HEK293T (cell line): ENCODE results near the gene NPC1L1.

Experiments used
- CTCF ChIA-PET: fragments of 350-600 bp; formaldehyde crosslinking; extraction: SDS; loops from one replicate; lab custom pipeline; 2021; ENCODE audit warnings: antibody characterized with exemption, inconsistent platforms; lab: Yijun Ruan, JAX
- POLR2A ChIA-PET: fragments of 350-600 bp; formaldehyde crosslinking; extraction: SDS; loops from one replicate; lab custom pipeline; 2020; ENCODE audit warnings: antibody characterized with exemption, inconsistent platforms; lab: Yijun Ruan, JAX
- DNase-seq: peaks from one replicate; pipeline ENCODE4 v3.0.0; 2012; ENCODE audit warnings: mixed read lengths; ENCODE audit errors: extremely low spot score
- ARNT ChIP-seq: fragments of 450-650 bp; IDR thresholded peaks from 2 replicates; pipeline ENCODE4 v1.6.1; 2017; ENCODE audit warnings: mild to moderate bottlenecking
- BHLHE40 ChIP-seq: fragments of 450-650 bp; IDR thresholded peaks from 2 replicates; pipeline ENCODE4 v1.6.1; 2016; ENCODE audit warnings: mild to moderate bottlenecking, moderate library complexity, borderline replicate concordance
- CTBP1 ChIP-seq: fragments of 450-650 bp; IDR thresholded peaks from 2 replicates; pipeline ENCODE4 v1.6.1; 2016; ENCODE audit warnings: borderline replicate concordance
- ELF4 ChIP-seq: fragments of 450-650 bp; IDR thresholded peaks from 2 replicates; pipeline ENCODE4 v1.6.1; 2017; ENCODE audit warnings: antibody characterized with exemption
- FOXA1 ChIP-seq: fragments of 450-650 bp; IDR thresholded peaks from 2 replicates; pipeline ENCODE4 v1.6.1; 2016; ENCODE audit warnings: mild to moderate bottlenecking
- FOXK2 ChIP-seq: fragments of 450-650 bp; IDR thresholded peaks from 2 replicates; pipeline ENCODE4 v1.6.1; 2016; ENCODE audit warnings: mild to moderate bottlenecking
- FOXM1 ChIP-seq: fragments of 450-650 bp; IDR thresholded peaks from 2 replicates; pipeline ENCODE4 v1.6.1; 2017; ENCODE audit warnings: mild to moderate bottlenecking, borderline replicate concordance
- HDGF ChIP-seq: fragments of 450-650 bp; IDR thresholded peaks from 2 replicates; pipeline ENCODE4 v1.6.1; 2017; ENCODE audit warnings: antibody characterized with exemption, borderline replicate concordance
- L3MBTL2 ChIP-seq: fragments of 450-650 bp; conservative IDR thresholded peaks from 2 replicates; pipeline ENCODE4 v1.6.1; 2016; ENCODE audit warnings: mild to moderate bottlenecking
- LEF1 ChIP-seq: fragments of 450-650 bp; IDR thresholded peaks from 2 replicates; pipeline ENCODE4 v1.6.1; 2017; ENCODE audit warnings: mild to moderate bottlenecking, borderline replicate concordance
- NFRKB ChIP-seq: fragments of 450-650 bp; IDR thresholded peaks from 2 replicates; pipeline ENCODE4 v1.6.1; 2016; ENCODE audit warnings: mild to moderate bottlenecking, moderate library complexity
- PKNOX1 ChIP-seq: fragments of 450-650 bp; IDR thresholded peaks from 2 replicates; pipeline ENCODE4 v1.6.1; 2016
- SP1 ChIP-seq: fragments of 450-650 bp; IDR thresholded peaks from 2 replicates; pipeline ENCODE4 v1.6.1; 2017
- SUZ12 ChIP-seq: fragments of 450-650 bp; IDR thresholded peaks from 2 replicates; pipeline ENCODE4 v1.6.1; 2016; ENCODE audit warnings: mild to moderate bottlenecking
- TARDBP ChIP-seq: fragments of 450-650 bp; IDR thresholded peaks from 2 replicates; pipeline ENCODE4 v1.6.1; 2016
- ZNF384 ChIP-seq: fragments of 450-650 bp; IDR thresholded peaks from 2 replicates; pipeline ENCODE4 v1.6.1; 2016

Gene NPC1L1

DNA sequence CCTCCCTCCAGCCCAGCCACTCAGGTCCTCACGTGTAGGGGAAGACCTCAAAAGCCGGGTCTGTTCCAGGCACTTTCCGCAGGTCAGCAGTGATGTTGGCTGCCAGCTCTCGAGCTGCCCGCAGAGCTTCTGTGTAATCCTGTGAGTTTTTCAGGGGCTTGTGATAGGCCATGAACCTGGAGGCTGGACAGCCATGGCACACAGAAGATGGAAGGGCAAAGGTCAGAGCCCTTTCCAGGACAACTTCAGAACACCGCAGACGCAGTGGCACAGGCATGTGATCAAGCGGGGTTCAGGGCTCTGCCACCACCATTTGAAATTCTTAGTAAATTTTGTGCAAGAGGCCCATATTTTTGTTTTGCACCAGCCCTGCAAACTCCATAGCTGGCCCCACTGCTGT, 24.0 kb downstream of the NPC1L1 start:
- TF ChIP-seq NFRKB (no peak), HDGF (no peak), LEF1 (no peak), ELF4 (no peak), PKNOX1 (no peak), TARDBP (no peak), FOXA1 (no peak), ZNF384 (no peak), SP1 (no peak), BHLHE40 (no peak), FOXK2 (no peak), SUZ12 (no peak), FOXM1 (no peak), ARNT (no peak), CTBP1 (no peak), L3MBTL2 (no peak)
- CTCF ChIA-PET = no interaction called here
- POLR2A ChIA-PET = no interaction called here
- no peak for DNase-seq

DNA sequence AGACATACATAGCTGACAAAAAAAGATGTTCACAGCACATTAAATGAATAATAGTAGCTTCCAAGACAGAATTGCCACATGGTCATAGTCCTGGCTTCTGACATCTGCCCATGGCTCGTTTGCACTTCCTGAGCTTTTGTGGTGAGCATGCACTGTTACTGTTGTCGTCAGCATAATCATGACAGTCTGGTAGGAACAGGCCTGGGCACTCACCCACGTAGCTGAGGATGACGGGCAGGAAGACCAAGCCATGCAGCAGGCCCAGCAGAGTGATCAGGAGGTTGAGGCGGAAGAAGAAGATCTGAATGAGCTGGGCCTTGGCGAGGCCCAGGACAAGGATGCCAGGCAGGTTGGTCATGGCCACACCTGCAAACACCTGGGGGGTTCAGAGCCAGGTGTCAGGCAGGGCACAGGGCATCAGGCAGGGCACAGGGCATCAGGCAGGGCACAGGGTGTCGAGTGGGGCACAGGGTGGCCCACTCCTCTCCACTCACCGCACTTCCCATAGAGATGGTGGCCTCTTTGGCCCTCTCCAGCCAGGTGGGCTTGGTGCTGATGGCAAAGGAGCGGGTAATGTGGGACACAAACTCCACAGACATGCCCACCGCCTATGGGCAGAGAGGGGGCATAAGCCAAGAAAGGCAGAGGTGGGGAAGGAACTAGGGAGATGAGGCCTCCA, 25.4 kb downstream of the NPC1L1 start:
- ChIA-PET POLR2A (no interaction called here), CTCF (interaction anchor here (1.5 kb wide), 1 partner anchor 19 kb away, joined by 4 read pairs; no protein-coding TSS in a partner anchor)
- TF ChIP-seq FOXA1 (no peak), LEF1 (no peak), L3MBTL2 (no peak), FOXK2 (no peak), TARDBP (no peak), FOXM1 (no peak), HDGF (no peak), PKNOX1 (no peak), NFRKB (no peak), ELF4 (no peak), CTBP1 (no peak), BHLHE40 (no peak), SUZ12 (no peak)
- DNase-seq = no peak

DNA sequence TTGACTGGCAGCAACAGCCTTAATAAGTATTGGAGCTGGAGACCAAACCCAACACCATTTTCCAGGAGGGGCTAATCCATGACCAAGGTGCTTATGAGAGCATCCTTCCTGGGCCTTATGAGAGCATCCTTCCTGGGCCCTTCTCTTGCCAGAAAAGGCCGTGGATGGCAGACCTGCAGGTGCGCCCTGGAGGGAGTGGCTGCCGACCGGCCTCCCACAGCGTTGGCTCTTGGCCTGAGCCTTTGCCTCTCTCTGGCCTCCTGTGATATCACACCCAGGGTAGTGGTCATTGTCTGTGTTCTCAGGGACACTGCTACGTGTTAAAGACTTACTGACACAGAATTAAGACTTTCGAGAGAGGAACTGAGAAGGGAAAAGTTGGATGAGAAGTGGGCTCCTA, 28.4 kb downstream of the NPC1L1 start:
- TF ChIP-seq PKNOX1 (no peak), NFRKB (no peak), FOXA1 (no peak), SUZ12 (no peak), BHLHE40 (no peak), FOXK2 (no peak), LEF1 (no peak), ZNF384 (no peak), HDGF (no peak), FOXM1 (no peak), L3MBTL2 (no peak), ARNT (no peak), CTBP1 (no peak), TARDBP (no peak), ELF4 (no peak)
- no peak for DNase-seq
- ChIA-PET CTCF (no interaction called here), POLR2A (no interaction called here)

DNA sequence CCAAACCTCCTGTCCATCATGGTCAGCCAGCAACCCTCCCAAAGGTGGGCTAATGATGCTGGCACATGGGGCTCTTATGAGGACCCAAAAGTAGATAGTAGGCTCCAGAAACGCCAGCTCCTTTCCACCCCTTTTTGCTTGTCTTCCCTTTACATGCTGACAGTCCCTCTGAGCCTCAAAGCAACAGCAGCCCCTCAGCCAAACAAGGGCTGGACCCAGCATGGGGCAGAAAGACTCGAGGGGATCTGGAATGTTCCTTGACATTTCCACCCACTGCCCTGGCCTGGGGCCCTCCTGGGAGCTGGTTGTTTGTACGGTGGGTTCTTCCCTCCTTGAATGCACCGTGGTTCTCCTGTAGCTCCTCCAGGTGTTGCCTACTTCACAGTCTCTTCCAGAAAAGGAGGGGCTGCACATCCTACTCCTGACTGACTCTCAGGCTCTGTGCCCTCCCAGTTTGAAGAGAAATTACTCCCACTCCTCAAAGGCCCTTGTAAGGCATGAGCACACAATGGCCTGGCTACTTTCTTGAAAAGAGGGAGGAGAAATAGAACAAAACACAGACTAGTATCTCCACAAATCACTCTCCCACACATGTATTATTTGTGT, 29.2 kb downstream of the NPC1L1 start:
- no peak for TF ChIP-seq SP1
- TF ChIP-seq L3MBTL2 = no peak
- no peak for TF ChIP-seq HDGF
- TF ChIP-seq FOXK2 = no peak
- TF ChIP-seq FOXM1 = no peak
- no peak for TF ChIP-seq NFRKB
- no peak for TF ChIP-seq BHLHE40
- TF ChIP-seq LEF1 = no peak
- no peak for TF ChIP-seq ZNF384
- TF ChIP-seq SUZ12 = no peak
- no peak for TF ChIP-seq ELF4
- TF ChIP-seq FOXA1 = no peak
- TF ChIP-seq CTBP1 = no peak
- TF ChIP-seq ARNT = no peak
- TF ChIP-seq PKNOX1 = no peak
- TF ChIP-seq TARDBP = no peak
- DNase-seq = no peak
- CTCF ChIA-PET = interaction anchor here (0.6 kb wide), 1 partner anchor 77 kb away, joined by 3 read pairs; no protein-coding TSS in a partner anchor
- POLR2A ChIA-PET = interaction anchor here (1.5 kb wide), 1 partner anchor 21 kb away, joined by 3 read pairs; the partner anchor contains the start of gene NUDCD3

DNA sequence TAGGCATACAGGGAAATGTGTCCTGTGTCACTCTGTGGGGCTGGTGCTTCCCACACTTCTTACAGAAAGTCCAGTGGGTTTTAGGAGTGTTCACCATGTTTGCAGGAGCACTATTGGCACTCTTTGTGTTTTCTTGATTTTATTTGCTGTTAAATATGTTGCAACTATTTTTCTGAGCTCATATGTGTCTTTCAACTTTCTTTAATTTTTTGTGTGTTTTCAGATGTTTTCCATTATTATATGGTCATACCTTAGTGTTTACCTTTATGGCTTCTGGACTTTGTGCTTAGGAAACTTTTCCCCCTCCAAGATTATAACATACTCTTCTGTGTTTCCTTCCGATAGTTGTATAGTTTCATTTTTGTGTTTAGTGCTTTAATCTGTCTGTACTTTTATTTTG, 29.9 kb downstream of the NPC1L1 start:
- TF ChIP-seq ARNT (no peak), NFRKB (no peak), SP1 (no peak), HDGF (no peak), TARDBP (no peak), L3MBTL2 (no peak), LEF1 (no peak), ELF4 (no peak)
- POLR2A ChIA-PET = interaction anchor here (1.5 kb wide), 1 partner anchor 20 kb away, joined by 3 read pairs; the partner anchor contains the start of gene NUDCD3
- CTCF ChIA-PET = no interaction called here
- DNase-seq = no peak
